Stimulated activated CD4-positive, alpha-beta T cell treated with anti-CD3 and anti-CD28 coated beads, TNF-alpha, amount 100 ng/mL, for 48 hours (primary cell): Measurements from ENCODE around the gene IQGAP2.
"Not testable (repeated sequence)": the region's sequence is repeated elsewhere in the genome, so short reads cannot be mapped to it uniquely, and the experiment has no call there.

Experiments
- DNase-seq, 3 donors: peaks; one replicate each; pipeline ENCODE4 v3.0.0-alpha.2; 2020; ENCODE audit warnings: low read depth in 3 of 3

The IQGAP2 gene

GRCh38 chr5:76532973-76533372 lies 129.9 kb downstream of the IQGAP2 start:
- no peak for DNase-seq

- DNase-seq, result no peak
Observed at GRCh38 chr5:76535577-76535976, 132.5 kb downstream of the IQGAP2 start.

GRCh38 chr5:76537073-76537543 lies 134.0 kb downstream of the IQGAP2 start:
- DNase-seq, result no peak

GRCh38 chr5:76542241-76542640 lies 139.2 kb downstream of the IQGAP2 start:
- DNase-seq, result no peak

- peak; percentile 33 to 55 (median 38) for DNase-seq
Observed at GRCh38 chr5:76542887-76543690, 140.0 kb downstream of the IQGAP2 start.

GRCh38 chr5:76544268-76544926 lies 141.3 kb downstream of the IQGAP2 start:
- peak; percentile 24 to 51 (median 38) for DNase-seq

- DNase-seq, result no peak
Observed at GRCh38 chr5:76545184-76545583, 142.1 kb downstream of the IQGAP2 start.

- no peak for DNase-seq
Observed at GRCh38 chr5:76546497-76547102, 143.5 kb downstream of the IQGAP2 start.

GRCh38 chr5:76547242-76547890 lies 144.3 kb downstream of the IQGAP2 start:
- no peak for DNase-seq

GRCh38 chr5:76547891-76548524 lies 144.9 kb downstream of the IQGAP2 start:
- DNase-seq, result no peak

- DNase-seq, result no peak
Observed at GRCh38 chr5:76548525-76549229, 145.6 kb downstream of the IQGAP2 start.

- not testable (repeated sequence) for DNase-seq
Observed at GRCh38 chr5:76550881-76551280, 147.8 kb downstream of the IQGAP2 start.

GRCh38 chr5:76552546-76552945 lies 149.5 kb downstream of the IQGAP2 start:
- no peak for DNase-seq

GRCh38 chr5:76553251-76553650 lies 150.2 kb downstream of the IQGAP2 start:
- no peak for DNase-seq

GRCh38 chr5:76555114-76555513 lies 152.0 kb downstream of the IQGAP2 start:
- no peak for DNase-seq

GRCh38 chr5:76555717-76556116 lies 152.6 kb downstream of the IQGAP2 start:
- DNase-seq, result no peak

- DNase-seq, result no peak
Observed at GRCh38 chr5:76556511-76557221, 153.6 kb downstream of the IQGAP2 start.

GRCh38 chr5:76560952-76561891 lies 158.1 kb downstream of the IQGAP2 start:
- no peak for DNase-seq

GRCh38 chr5:76561959-76562358 lies 158.9 kb downstream of the IQGAP2 start:
- DNase-seq, result no peak
